Endothelial cell of umbilical vein (primary cell): ENCODE data around the gene GABBR2. TPM values are rescaled to one million over a fixed set of nuclear protein-coding genes. Genes with fewer than 3 reads are reported as not detected.

Source experiments
- BruUV-seq: library from RNA; stranded (reverse); fragments of 400-500 nt; replicated peaks from 2 replicates; lab custom pipeline; 2021; lab: Mats Ljungman, UMichigan
- CTCF ChIA-PET: fragments of 300-600, 350-600 bp; sonication (Branson Sonifier 250); formaldehyde crosslinking; loops from one replicate; lab custom pipeline; 2021; ENCODE audit warnings: antibody characterized with exemption, inconsistent platforms; lab: Charles Lee
- POLR2A ChIA-PET: fragments of 300-600, 350-600 bp; sonication (Branson Sonifier 250); formaldehyde crosslinking; loops from one replicate; lab custom pipeline; 2021; ENCODE audit warnings: antibody characterized with exemption, inconsistent platforms; lab: Charles Lee
- DNase-seq: peaks from one replicate; pipeline ENCODE4 v3.0.0-alpha.2; 2011; ENCODE audit warnings: low read depth, low spot score
- FAIRE-seq: peaks from 2 replicates; lab custom pipeline; 2011; peaks lifted over from hg19 to GRCh38; lab: Jason Lieb, UNC
- H2AFZ ChIP-seq: 2 replicates; pipeline ENCODE4 v1.6.0; 2012; ENCODE audit warnings: low read depth, low read length, control low read depth, inconsistent platforms
- H3K27ac ChIP-seq: 2 replicates; pipeline ENCODE4 v1.5.1; 2011; ENCODE audit warnings: low read depth, mild to moderate bottlenecking, control low read depth, low read length, moderate library complexity; ENCODE audit not compliant: insufficient read depth
- H3K27me3 ChIP-seq, 2 experiments: 2 replicates each; pipeline versions ENCODE4 v1.6.0 to v1.6.1; 2011; ENCODE audit warnings: low read length in 2 of 2, mixed read lengths in 1 of 2; ENCODE audit not compliant: control insufficient read depth in 2 of 2, insufficient read depth in 2 of 2
- H3K36me3 ChIP-seq, 2 experiments: 2 replicates in 1 of 2; 3 replicates in 1 of 2; pipeline ENCODE4 v1.5.1; 2011; ENCODE audit warnings: low read length in 2 of 2, mild to moderate bottlenecking in 1 of 2, moderate library complexity in 1 of 2; ENCODE audit not compliant: control insufficient read depth in 2 of 2, insufficient read depth in 2 of 2; ENCODE audit errors: extremely low read depth in 1 of 2
- H3K4me1 ChIP-seq: 3 replicates; pipeline ENCODE4 v1.5.1; 2011; ENCODE audit warnings: mild to moderate bottlenecking, low read length; ENCODE audit not compliant: control insufficient read depth, insufficient read depth; ENCODE audit errors: extremely low read depth
- H3K4me2 ChIP-seq: 2 replicates; pipeline ENCODE4 v1.6.1; 2011; ENCODE audit warnings: low read length, control low read depth, mixed read lengths; ENCODE audit not compliant: insufficient read depth
- H3K4me3 ChIP-seq, 3 experiments: fragments of 200-600 bp in 1 of 3; sonication (generic), shearing (Covaris generic) in 1 of 3; replicated peaks in 1 of 3; 2 replicates each; pipeline ENCODE4 v1.5.1; 2011 to 2016; ENCODE audit warnings: control low read depth in 3 of 3, low read length in 3 of 3, mild to moderate bottlenecking in 2 of 3, inconsistent platforms in 1 of 3, low read depth in 1 of 3, moderate library complexity in 1 of 3; ENCODE audit not compliant: insufficient read depth in 1 of 3
- H3K79me2 ChIP-seq: 2 replicates; pipeline ENCODE4 v1.6.0; 2012; ENCODE audit warnings: low read length, inconsistent platforms; ENCODE audit not compliant: control insufficient read depth, insufficient read depth
- H3K9ac ChIP-seq: replicated peaks from 2 replicates; pipeline ENCODE3; 2011; ENCODE audit warnings: low read length, control low read depth; ENCODE audit not compliant: insufficient read depth; ENCODE audit errors: extremely low read depth
- H3K9me1 ChIP-seq: replicated peaks from 3 replicates; pipeline ENCODE4 v1.6.0; 2011; ENCODE audit warnings: mild to moderate bottlenecking, low read length; ENCODE audit not compliant: control insufficient read depth, insufficient read depth; ENCODE audit errors: extremely low read depth
- H3K9me3 ChIP-seq: replicated peaks from 2 replicates; pipeline ENCODE4 v1.5.1; 2012; ENCODE audit warnings: low read length, inconsistent platforms; ENCODE audit not compliant: control insufficient read depth, insufficient read depth
- H4K20me1 ChIP-seq: replicated peaks from 2 replicates; pipeline ENCODE3; 2011; ENCODE audit warnings: mild to moderate bottlenecking, low read length; ENCODE audit not compliant: control insufficient read depth, insufficient read depth; ENCODE audit errors: extremely low read depth
- CTCF ChIP-seq, 2 donors: IDR thresholded peaks; 1 replicate in 1 of 2; 2 replicates in 1 of 2; pipeline ENCODE4 v1.5.1; 2011; ENCODE audit warnings: low read length in 2 of 2, mild to moderate bottlenecking in 2 of 2, moderate library complexity in 2 of 2, control low read depth in 1 of 2, inconsistent platforms in 1 of 2, low read depth in 1 of 2; ENCODE audit not compliant: insufficient read depth in 1 of 2; ENCODE audit errors: extremely low read depth in 1 of 2
- EZH2 ChIP-seq: IDR thresholded peaks from 2 replicates; pipeline ENCODE4 v1.6.1; 2012; ENCODE audit warnings: borderline replicate concordance, low read depth, mild to moderate bottlenecking, moderate library complexity, low read length, inconsistent platforms; ENCODE audit not compliant: severe bottlenecking
- GATA2 ChIP-seq: IDR thresholded peaks from 2 replicates; pipeline ENCODE4 v1.7.0; 2011; ENCODE audit warnings: low read depth, mild to moderate bottlenecking, moderate library complexity, mixed read lengths, low read length; ENCODE audit not compliant: insufficient read length, insufficient read depth
- JUN ChIP-seq: IDR thresholded peaks from 2 replicates; pipeline ENCODE4 v1.6.1; 2011; ENCODE audit warnings: borderline replicate concordance, low read depth; ENCODE audit not compliant: insufficient read length, insufficient read depth
- MAX ChIP-seq: IDR thresholded peaks from 2 replicates; pipeline ENCODE4 v1.6.1; 2011; ENCODE audit not compliant: insufficient read depth, insufficient read length
- MYC ChIP-seq: IDR thresholded peaks from one replicate; pipeline ENCODE4 v1.6.1; 2011; ENCODE audit warnings: mild to moderate bottlenecking, low read depth, low read length
- POLR2AphosphoS5 ChIP-seq: IDR thresholded peaks from 2 replicates; pipeline ENCODE4 v1.6.1; 2012; ENCODE audit warnings: low read depth, mild to moderate bottlenecking, control low read depth, low read length, moderate library complexity; ENCODE audit not compliant: insufficient read depth
- dilution Hi-C: fragments of 300-500 bp; cut with MboI; formaldehyde crosslinking; loops from one replicate; pipeline ENCODE4 v1.15.0; 2019; ENCODE audit warnings: low sequenced_read_pairs; ENCODE audit not compliant: extremely low pct_ligation_motif_present
- intact Hi-C: fragments of 100-400 bp; cut with micrococcal nuclease; formaldehyde crosslinking; loops from one replicate; pipeline ENCODE4 v1.10.0; 2022
- polyA plus RNA-seq, 4 experiments: library from polyadenylated mRNA; depleted of rRNA in 3 of 4; stranded (reverse) in 3 of 4; unstranded in 1 of 4; fragments of >200 nt; gene quantifications; 2 replicates each; pipeline versions ENCODE4 v1.2.1 to v1.2.3, GENCODE V29; 2011 to 2012; ENCODE audit warnings: missing spikeins in 1 of 4
- total RNA-seq: library from RNA; stranded (reverse); gene quantifications from 2 replicates; pipeline ENCODE4 v1.2.3, GENCODE V29; 2021

The GABBR2 gene
- total and polyA plus RNA-seq, 2 donors (not counting 3 experiments of a cell fraction or from before 2014, with no cell fraction given): 1.1 to 9.2 TPM

GRCh38 chr9:98545021-98545420, 163.7 kb downstream of the GABBR2 start:
- H3K9me3 ChIP-seq: no peaks in the 10 kb centered on the region
- no peaks in the 10 kb centered on the region for H3K4me1 ChIP-seq
- no peaks in the 10 kb centered on the region for H3K36me3 ChIP-seq
- H3K79me2 ChIP-seq: no peaks in the 10 kb centered on the region
- BruUV-seq: no TSS peak
- dilution Hi-C loops (no loop called here), intact Hi-C loops (no loop called here)
- H4K20me1 ChIP-seq: no peaks in the 10 kb centered on the region
- no peak overlapping the region for H3K27ac ChIP-seq
- no peak overlapping the region for H3K4me2 ChIP-seq
- DNase-seq (no peak), FAIRE-seq (no peak)
- H3K9ac ChIP-seq: no peak overlapping the region
- POLR2A ChIA-PET: no interaction called here
- H2AFZ ChIP-seq: no peak overlapping the region
- H3K4me3 ChIP-seq: no peak overlapping the region
- H3K27me3 ChIP-seq: no peaks in the 10 kb centered on the region
- TF ChIP-seq JUN (no peak), POLR2AphosphoS5 (no peak), MYC (no peak), EZH2 (no peak), CTCF (IDR thresholded peaks at IDR 0.05; ENCODE audit: extremely low read depth in 1 of 2, insufficient read depth in 1 of 2, low read depth in 1 of 2, low read length in 2 of 2) (no peak), GATA2 (no peak), MAX (no peak)
- CTCF ChIA-PET: interaction anchor here (1.0 to 1.2 kb wide), 2 partner anchors 8 to 13 kb away, joined by 3 read pairs; no protein-coding TSS in a partner anchor
- no peaks in the 10 kb centered on the region for H3K9me1 ChIP-seq
